ENCODE results near the gene PSMD4. TPM values are rescaled to one million over a fixed set of nuclear protein-coding genes. Genes with fewer than 3 reads are reported as not detected.

The PSMD4 gene
- 132 and 160 TPM in 2 replicates for total RNA-seq

DNA sequence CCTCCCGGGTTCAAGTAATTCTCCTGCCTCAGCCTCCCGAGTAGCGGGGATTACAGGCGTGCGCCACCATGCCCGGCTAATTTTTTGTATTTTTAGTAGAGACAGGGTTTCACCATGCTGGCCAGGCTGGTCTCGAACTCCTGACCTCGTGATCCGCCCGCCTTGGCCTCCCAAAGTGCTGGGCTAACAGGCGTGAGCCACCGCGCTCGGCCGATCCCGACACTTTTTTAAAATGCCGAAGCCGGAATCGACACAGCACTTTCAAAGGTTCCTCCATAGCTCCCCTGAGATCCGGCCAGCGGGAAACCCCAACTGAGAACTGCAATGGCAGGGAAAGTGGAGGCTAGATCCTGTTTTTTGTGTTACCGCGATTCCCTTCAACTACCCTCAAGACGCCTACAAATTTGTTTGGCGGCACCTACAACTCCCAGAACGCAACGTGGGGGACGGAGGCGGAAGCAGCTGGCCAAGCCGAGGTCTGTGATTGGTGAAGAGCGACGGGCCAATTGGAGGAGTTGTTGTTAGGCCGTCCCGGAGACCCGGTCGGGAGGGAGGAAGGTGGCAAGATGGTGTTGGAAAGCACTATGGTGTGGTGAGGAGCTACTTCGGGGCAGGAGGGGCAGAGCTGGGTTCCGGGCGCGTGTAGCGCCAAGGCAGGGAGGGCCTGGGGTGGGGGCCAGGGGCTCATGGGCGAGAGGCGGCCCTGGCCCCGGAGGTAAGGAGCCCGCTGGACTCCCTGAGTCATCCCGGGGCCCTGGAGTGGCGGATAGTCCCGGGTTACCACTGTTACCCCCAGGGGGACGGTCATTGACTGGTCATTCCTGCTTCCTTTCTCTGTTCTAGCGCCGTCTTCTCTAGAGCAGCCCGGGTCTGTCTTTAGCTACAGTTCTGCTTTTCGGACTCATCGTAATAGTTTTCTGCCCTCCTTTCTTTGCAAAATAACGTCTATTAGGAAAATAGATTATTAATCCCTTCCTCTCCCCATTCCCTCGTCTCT lies at the start of gene PSMD4:
TSS of gene PSMD4 (plus strand) at position 518 of the 997 bp plus-strand sequence. CDS start at position 567, 49 bp downstream.

GRCh38 chr1:151281969-151282882 lies 27.7 kb downstream of the PSMD4 start, which contains the start of gene ZNF687:
ZNF687 (plus strand) TSS chr1:151282299; CDS start chr1:151286292, 3,993 bp downstream.

Small RNA genes within 50 kb of the gene (small RNA-seq; reads per million reads assigned to genes)
- not detected for gene RN7SL444P

Other genes with a start within 250 kb of the PSMD4 start
- 13.6 and 15.4 TPM in 2 replicates for gene MINDY1, start 247.8 kb upstream of the PSMD4 start, total RNA-seq
- 6.4 and 8.8 TPM in 2 replicates for gene PRUNE1, start 246.3 kb upstream of the PSMD4 start, total RNA-seq
- not detected in 2 replicates for gene BNIPL, start 218.1 kb upstream of the PSMD4 start, total RNA-seq
- 2.5 and 2.6 TPM in 2 replicates for gene C1orf56, start 207.0 kb upstream of the PSMD4 start, total RNA-seq
- gene CDC42SE1, start 195.1 kb upstream of the PSMD4 start, total RNA-seq: 73.2 and 88.8 TPM in 2 replicates
- gene MLLT11, start 194.3 kb upstream of the PSMD4 start, total RNA-seq: 9.8 and 12.4 TPM in 2 replicates
- 4.6 and 6.8 TPM in 2 replicates for gene GABPB2, start 184.0 kb upstream of the PSMD4 start, total RNA-seq
- 15.6 and 17.6 TPM in 2 replicates for gene SEMA6C, start 108.1 kb upstream of the PSMD4 start, total RNA-seq
- gene TNFAIP8L2, start 98.1 kb upstream of the PSMD4 start, total RNA-seq: not detected in 2 replicates
- gene LYSMD1, start 88.8 kb upstream of the PSMD4 start, total RNA-seq: 5.2 TPM in 2 replicates
- gene SCNM1, start 88.6 kb upstream of the PSMD4 start, total RNA-seq: 30.4 and 33.4 TPM in 2 replicates
- gene TMOD4, start 78.8 kb upstream of the PSMD4 start, total RNA-seq: not detected in 2 replicates
- gene VPS72, start 64.5 kb upstream of the PSMD4 start, total RNA-seq: 58.5 and 60.7 TPM in 2 replicates
- 57.8 and 58.0 TPM in 2 replicates for gene PIP5K1A, start 56.2 kb upstream of the PSMD4 start, total RNA-seq
- gene ZNF687, start 27.6 kb downstream of the PSMD4 start, total RNA-seq: 16.4 and 22.9 TPM in 2 replicates
- 41.3 and 47.4 TPM in 2 replicates for gene PI4KB, start 72.7 kb downstream of the PSMD4 start, total RNA-seq
- gene RFX5, start 92.5 kb downstream of the PSMD4 start, total RNA-seq: 51.3 and 54.9 TPM in 2 replicates
- gene SELENBP1, start 118.0 kb downstream of the PSMD4 start, total RNA-seq: 3.3 and 4.2 TPM in 2 replicates
- 381 and 398 TPM in 2 replicates for gene PSMB4, start 144.8 kb downstream of the PSMD4 start, total RNA-seq
- gene POGZ, start 204.8 kb downstream of the PSMD4 start, total RNA-seq: 36.6 and 37.1 TPM in 2 replicates

Data from vein endothelial cell (primary cell).